HepG2 (cell line): ENCODE measurements around the gene ACAP2. TPM values are rescaled to one million over a fixed set of nuclear protein-coding genes. Genes with fewer than 3 reads are reported as not detected.

ENCODE experiments used
- AKAP8 ChIP-seq: sonication (generic); formaldehyde crosslinking; IDR thresholded peaks from 2 replicates; pipeline ENCODE4 v1.5.1; 2020; ENCODE audit warnings: mild to moderate bottlenecking, missing genetic modification reagents
- ASH2L ChIP-seq: fragments of 300-600, 200-600 bp; sonication (generic); IDR thresholded peaks from 2 replicates; pipeline ENCODE4 v1.7.0; 2017; ENCODE audit warnings: low read depth, mild to moderate bottlenecking, moderate library complexity, mixed read lengths, low read length; ENCODE audit not compliant: insufficient read length
- ELF3 ChIP-seq: IDR thresholded peaks from 2 replicates; pipeline ENCODE4 v1.6.1; 2016; ENCODE audit warnings: missing genetic modification reagents, missing compliant biosample characterization
- ERF ChIP-seq: IDR thresholded peaks from 2 replicates; pipeline ENCODE4 v1.6.1; 2018; ENCODE audit warnings: missing biosample characterization, missing genetic modification reagents
- GTF2F1 ChIP-seq: fragments of 150-350 bp; IDR thresholded peaks from 2 replicates; pipeline ENCODE4 v1.6.1; 2014; ENCODE audit warnings: low read length
- NKX3-1 ChIP-seq: sonication (generic); formaldehyde crosslinking; IDR thresholded peaks from 2 replicates; pipeline ENCODE4 v1.5.0; 2020; ENCODE audit warnings: missing genetic modification reagents
- SOX13 ChIP-seq, 3 experiments: fragments of 450-650 bp in 1 of 3; sonication (generic) in 1 of 3; formaldehyde crosslinking in 1 of 3; IDR thresholded peaks in 2 of 3; conservative IDR thresholded peaks in 1 of 3; 2 replicates each; pipeline versions ENCODE4 v1.5.0 to v1.6.1; 2016 to 2020; ENCODE audit warnings: antibody characterized with exemption in 1 of 3, mild to moderate bottlenecking in 1 of 3, missing compliant biosample characterization in 1 of 3, missing genetic modification reagents in 1 of 3, moderate library complexity in 1 of 3
- SRF ChIP-seq: IDR thresholded peaks from 2 replicates; pipeline ENCODE4 v1.6.1; 2011; ENCODE audit warnings: mild to moderate bottlenecking, low read depth, low read length, moderate library complexity
- SUZ12 ChIP-seq: fragments of 150-350 bp; IDR thresholded peaks from 2 replicates; pipeline ENCODE4 v1.6.1; 2014; ENCODE audit warnings: low read depth, low read length
- SYNCRIP ChIP-seq: fragments of 200-400 bp; formaldehyde crosslinking; IDR thresholded peaks from 2 replicates; pipeline ENCODE4 v1.6.1; 2018; ENCODE audit warnings: mild to moderate bottlenecking, low read depth, low read length; ENCODE audit not compliant: insufficient read depth
- ZNF276 ChIP-seq: sonication (generic); formaldehyde crosslinking; IDR thresholded peaks from 2 replicates; pipeline ENCODE4 v1.4.0; 2020; ENCODE audit warnings: mild to moderate bottlenecking, low read depth, missing genetic modification reagents
- ZNF510 ChIP-seq: sonication (generic); formaldehyde crosslinking; IDR thresholded peaks from 2 replicates; pipeline ENCODE4 v1.4.0; 2020; ENCODE audit warnings: low read depth, mild to moderate bottlenecking, missing genetic modification reagents
- ZNF558 ChIP-seq: sonication (generic); formaldehyde crosslinking; IDR thresholded peaks from 2 replicates; pipeline ENCODE4 v1.9.0; 2022; ENCODE audit warnings: mild to moderate bottlenecking, missing genetic modification reagents, borderline replicate concordance
- ZNF704 ChIP-seq: sonication (generic); formaldehyde crosslinking; IDR thresholded peaks from 2 replicates; pipeline ENCODE4 v1.8.1; 2023; ENCODE audit warnings: mild to moderate bottlenecking, inconsistent platforms, moderate library complexity, missing genetic modification reagents, borderline replicate concordance
- ZNF740 ChIP-seq: sonication (generic); formaldehyde crosslinking; IDR thresholded peaks from 2 replicates; pipeline ENCODE4 v1.4.0; 2020; ENCODE audit warnings: missing genetic modification reagents
- ZNF766 ChIP-seq: sonication (generic); formaldehyde crosslinking; IDR thresholded peaks from 2 replicates; pipeline ENCODE4 v1.5.0; 2020; ENCODE audit warnings: missing genetic modification reagents, borderline replicate concordance
- ZUFSP ChIP-seq: sonication (generic); formaldehyde crosslinking; IDR thresholded peaks from 2 replicates; pipeline ENCODE4 v1.9.0; 2021; ENCODE audit warnings: missing genetic modification reagents, mild to moderate bottlenecking, borderline replicate concordance
- polyA plus RNA-seq, 8 experiments: library from polyadenylated mRNA; depleted of rRNA in 3 of 8; stranded (reverse) in 7 of 8; unstranded in 1 of 8; fragments of >200 nt; fragmentation: Illumina TruSeq in 4 of 8; extraction: Trizol in 4 of 8; gene quantifications; 2 replicates each; pipeline versions ENCODE4 v1.2.1 to v1.2.3, GENCODE V29; 2011 to 2016; ENCODE audit warnings: low read depth in 4 of 8, missing spikeins in 1 of 8, mixed read lengths in 1 of 8; ENCODE audit not compliant: insufficient read depth in 1 of 8
- total RNA-seq, 5 experiments: library from RNA; depleted of rRNA; stranded (reverse); fragments of >200 nt; fragmentation: Illumina TruSeq; extraction: Trizol; gene quantifications; 2 replicates each; pipeline ENCODE4 v1.2.3, GENCODE V29; 2016; ENCODE audit warnings: low read depth in 1 of 5

The ACAP2 gene
- total and polyA plus RNA-seq, 2 of the 13 experiments (the other 11 are each of a cell fraction or from before 2014, with no cell fraction given), result 7.3 to 23.9 TPM

- TF ChIP-seq ZUFSP (no peak), SUZ12 (no peak), AKAP8 (CRISPR knock-in tag) (no peak), ZNF766 (CRISPR knock-in tag) (peak; percentile 78; the same call in 1 of the 2 replicates), ERF (CRISPR knock-in tag) (no peak), SRF (no peak), ZNF558 (CRISPR knock-in tag) (no peak; the same call in 1 of the 2 replicates), ASH2L (no peak), NKX3-1 (CRISPR knock-in tag) (peak; percentile 77), GTF2F1 (no peak), SOX13 (IDR thresholded peaks at IDR 0.05) (no peak), SOX13 (CRISPR knock-in tag; conservative IDR thresholded peaks at IDR 0.05 in 1 of 2, IDR thresholded peaks at IDR 0.05 in 1 of 2) (no peak), ZNF276 (CRISPR knock-in tag) (peak; percentile 44; the same call in 1 of the 2 replicates), SYNCRIP (no peak), ZNF704 (CRISPR knock-in tag) (peak; percentile 94; the same call in 1 of the 2 replicates), ZNF740 (CRISPR knock-in tag) (0 out of 2 replicates have a peak, but pooled peaks have one; percentile 15), ZNF510 (CRISPR knock-in tag) (no peak; the same call in 1 of the 2 replicates), ELF3 (CRISPR knock-in tag) (no peak)
Observed at GRCh38 chr3:195270079-195270816, 172.6 kb downstream of the ACAP2 start (continued).
